NCI-H82 (cell line): ENCODE measurements around the gene GDPD5.

Source experiments
- DNase-seq: peaks from one replicate; lab custom pipeline; 2025; lab: John Stamatoyannopoulos, UW

GDPD5 gene

DNA sequence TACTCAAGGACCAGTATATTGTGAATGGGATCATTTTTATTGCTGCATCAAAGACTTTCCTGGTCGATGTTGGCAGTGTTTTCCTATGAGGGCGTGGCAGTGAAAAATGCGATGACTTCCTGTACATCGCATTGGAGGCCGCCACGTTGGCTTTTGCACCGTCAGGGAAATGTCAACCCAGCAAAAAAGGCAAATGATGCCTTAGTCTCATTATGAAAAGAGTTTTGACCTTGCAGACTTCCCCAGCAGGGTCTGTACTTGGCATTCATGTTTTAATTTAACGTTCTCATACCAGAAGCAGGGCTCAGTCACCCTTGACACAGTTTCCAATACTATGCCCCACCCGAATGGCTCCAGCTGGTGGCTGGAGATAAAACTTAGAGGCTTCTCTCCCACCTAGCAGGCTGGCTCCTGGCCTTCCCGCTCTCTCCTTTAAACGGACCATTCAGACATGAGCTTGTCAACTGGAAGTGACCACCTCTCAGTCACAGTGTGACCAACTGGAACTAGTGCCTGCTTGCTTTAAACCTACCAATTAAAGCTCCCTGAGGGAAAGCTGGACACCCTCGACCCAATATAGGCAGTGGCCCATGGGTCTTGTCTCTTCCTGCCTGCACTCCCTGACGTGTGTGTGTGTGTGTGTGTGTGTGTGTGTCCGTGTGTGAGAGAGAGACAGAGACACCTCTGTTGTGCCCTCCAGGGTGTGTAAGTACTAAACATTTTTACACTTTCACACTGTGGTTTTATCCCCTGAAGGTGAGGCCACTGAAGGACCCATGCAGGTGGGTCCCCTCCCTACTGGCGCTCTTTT lies 8.7 kb upstream of the GDPD5 start:
- DNase-seq: no peak

- DNase-seq: no peak
These were observed 8.1 kb upstream of the GDPD5 start for GRCh38 chr11:75533896-75534258.

DNA sequence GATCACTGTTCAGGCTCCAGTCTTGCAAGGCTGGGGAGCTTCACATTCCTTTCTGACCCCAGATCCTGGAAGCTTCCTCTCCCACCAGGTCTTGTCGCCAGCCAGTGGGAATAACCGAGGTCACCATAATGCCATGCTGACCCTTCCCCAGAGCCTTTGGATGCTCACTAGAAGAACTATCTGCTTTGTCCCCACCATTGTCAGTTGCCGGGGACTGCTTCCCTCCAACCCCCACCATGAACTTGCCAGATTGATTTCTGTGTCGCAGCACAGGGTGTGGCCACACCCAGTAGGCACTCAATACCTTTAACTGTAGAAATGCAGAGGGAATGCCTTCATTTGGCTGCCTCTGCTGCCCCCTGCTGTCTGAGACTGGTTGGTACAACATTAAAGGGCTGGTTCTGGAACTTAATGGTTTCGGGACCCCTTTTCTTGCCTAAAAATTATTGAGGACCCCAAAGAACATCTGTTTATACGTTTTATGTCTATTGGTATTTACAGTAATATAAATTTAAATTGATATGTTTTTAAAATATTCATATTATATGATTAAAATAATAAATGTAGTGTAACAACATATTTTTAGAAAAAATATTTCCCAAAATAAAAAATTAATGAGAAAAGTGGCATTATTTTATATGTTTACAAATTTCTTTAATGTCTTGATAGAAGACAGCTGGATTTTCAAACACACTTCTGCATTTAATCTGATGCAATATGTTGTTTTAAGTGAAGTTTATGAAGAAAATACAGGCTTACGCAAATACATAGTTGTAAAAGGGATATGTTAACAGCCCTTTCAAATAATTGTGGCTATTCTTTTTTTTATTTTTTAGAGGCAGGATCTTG lies 6.7 kb upstream of the GDPD5 start:
- peak; percentile 87 for DNase-seq

GRCh38 chr11:75531325-75531724 lies 5.6 kb upstream of the GDPD5 start:
- no peak for DNase-seq

DNA sequence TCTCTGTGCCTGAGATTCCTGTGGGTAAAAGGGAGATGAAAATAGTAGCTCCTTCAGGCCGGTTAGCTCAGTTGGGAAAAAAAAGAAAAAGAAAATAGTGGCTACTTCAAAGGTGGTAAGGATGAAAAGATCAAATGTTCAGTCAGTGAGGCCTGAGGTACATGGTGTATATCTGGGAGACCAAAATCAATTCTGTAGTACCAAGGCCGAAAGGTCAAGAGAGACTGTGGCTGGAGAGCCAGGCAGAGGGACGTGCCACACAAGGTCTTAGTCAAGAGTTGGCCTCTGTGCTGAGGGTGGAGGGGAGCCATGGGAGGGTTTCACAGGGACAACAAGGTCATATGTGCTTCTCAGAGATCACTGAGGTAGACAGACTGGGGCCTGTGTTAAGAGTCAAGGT lies 4.8 kb upstream of the GDPD5 start:
- DNase-seq: no peak

DNA sequence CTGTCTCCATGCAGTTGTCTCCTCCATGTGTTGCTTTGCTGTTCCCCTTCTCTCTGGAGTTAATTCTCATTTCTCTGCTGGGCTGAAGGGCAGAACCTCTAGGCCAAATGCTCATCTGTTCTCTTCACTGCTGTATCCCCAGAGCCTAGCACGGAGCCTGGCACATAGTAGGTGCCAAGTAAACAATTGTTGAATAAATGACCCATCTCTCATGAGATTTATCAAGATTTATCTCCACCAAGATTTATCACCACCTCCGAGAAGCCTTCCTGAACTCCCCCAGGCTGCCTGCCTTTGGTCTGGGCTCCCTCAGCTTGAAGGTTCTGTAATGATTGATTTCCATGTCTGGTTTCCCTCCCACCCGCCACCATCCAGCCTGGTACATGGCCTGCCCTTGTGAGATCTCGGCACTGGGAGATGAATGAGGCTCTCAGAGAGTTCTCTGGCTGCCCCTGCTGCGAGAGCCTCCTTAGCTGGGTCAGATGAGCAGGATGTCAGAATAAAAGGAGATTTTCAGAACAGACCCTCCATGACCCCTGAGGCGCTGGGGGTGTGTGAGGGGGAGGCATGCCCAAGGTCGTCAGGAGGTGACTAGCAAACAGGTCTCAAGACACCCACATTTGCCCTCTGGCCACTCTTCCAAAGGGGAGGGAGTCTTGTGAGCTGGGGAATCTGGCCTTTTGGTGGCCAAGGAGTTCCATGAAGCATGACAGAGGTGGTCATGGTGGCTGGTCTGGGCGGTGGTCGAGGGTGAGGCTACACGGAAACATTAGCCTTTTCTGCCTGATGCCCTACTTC lies 2.4 kb upstream of the GDPD5 start:
- DNase-seq: no peak

DNA sequence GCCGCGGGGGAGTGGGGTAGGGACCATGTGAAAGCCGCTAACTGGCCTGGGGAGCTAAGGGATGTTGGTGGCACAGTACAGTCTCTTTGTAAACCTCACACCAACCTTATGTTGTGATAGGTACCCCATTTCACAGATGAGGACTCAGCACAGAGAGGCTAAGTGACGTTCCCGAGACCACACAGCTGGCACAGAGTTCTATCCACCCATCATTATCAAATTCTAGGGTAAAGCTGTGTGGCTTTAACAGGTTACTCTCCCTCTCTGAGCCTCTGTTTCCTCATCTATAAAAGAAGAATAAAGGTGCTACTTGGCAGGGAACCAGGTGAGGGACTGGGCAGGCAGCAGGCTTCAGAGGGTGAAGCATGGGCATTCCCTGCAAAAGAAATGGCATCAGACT lies 1.4 kb upstream of the GDPD5 start:
- no peak for DNase-seq

GRCh38 chr11:75526192-75526541 lies 426 bp upstream of the GDPD5 start:
- peak; percentile 52 for DNase-seq

DNA sequence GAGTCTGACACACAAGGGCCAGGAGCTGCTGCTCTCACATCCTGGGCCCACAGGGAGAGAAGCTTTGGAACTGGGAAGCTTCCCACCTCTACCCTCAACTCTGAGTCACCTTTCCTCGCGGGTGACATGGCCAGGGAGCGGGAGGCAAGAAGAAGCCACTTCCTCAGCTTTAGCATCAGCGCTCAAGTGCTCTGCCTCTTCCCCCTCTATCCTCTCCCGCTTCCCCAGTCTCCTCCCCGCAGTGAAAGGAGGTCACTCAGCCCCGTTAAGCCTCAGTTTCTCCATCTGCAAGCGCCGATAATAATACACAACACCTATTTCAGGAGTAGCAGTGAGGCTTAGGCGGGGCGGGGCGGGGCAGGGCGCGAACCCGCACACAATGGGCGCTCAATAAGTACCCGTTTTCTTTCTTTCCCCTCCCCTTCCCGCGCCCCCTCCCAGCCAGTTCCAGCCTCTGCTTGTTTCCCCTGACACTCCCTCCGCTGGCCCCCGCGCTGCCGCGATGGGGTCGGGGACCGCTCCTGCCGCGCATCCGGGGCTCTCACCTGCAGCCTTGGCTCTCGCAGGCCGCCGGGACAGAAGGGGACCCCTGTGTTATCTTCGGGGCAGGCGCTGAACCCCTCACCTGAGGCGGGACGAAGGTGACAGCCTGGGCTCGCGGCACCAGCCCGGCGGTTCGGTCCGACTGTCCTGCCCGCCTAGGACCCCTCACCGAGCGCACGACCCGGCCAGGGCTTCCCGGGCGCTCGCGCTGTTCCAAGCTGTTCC lies 892 bp downstream of the GDPD5 start:
- peak; percentile 33 for DNase-seq

DNA sequence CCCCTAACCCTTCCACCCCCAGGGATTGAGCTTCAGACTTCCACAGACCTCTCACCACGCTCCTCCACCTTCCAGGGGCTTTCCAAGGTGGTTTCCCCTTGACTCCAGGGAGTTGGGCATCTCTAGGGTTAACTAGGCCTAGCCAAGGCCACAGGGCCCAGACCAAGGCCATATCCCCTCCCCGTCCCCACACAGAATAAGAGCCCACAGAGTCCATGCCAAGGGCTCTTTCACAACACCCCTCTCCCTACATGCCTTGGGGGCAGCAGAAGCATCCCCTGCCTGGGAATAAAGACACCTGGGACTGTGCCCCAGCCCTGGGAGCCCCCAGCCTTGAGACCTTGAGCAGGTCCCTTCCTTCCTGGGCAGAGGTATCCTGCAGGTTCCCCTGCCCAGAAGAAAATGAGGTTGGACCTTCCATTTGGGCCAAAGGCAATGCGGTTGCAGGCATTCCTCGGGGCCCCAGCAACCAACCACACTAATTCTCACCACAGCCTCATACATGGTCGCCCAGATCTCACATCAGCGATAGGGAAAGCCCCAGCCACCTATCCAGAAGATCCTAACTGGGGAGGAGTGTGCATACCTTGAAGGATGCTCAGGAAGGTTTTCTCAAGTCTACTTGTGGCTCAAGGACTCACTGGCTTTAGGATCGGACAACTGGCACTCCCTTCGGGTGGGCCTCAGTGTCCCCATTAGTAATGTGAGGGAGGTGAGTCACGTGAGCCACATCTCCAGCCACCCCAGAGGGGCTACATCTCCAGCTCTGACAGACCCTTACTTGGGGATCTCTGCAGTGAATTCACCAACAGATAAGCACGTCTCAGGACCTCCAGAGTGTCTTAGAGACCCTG lies 1.7 kb downstream of the GDPD5 start:
- DNase-seq: no peak

DNA sequence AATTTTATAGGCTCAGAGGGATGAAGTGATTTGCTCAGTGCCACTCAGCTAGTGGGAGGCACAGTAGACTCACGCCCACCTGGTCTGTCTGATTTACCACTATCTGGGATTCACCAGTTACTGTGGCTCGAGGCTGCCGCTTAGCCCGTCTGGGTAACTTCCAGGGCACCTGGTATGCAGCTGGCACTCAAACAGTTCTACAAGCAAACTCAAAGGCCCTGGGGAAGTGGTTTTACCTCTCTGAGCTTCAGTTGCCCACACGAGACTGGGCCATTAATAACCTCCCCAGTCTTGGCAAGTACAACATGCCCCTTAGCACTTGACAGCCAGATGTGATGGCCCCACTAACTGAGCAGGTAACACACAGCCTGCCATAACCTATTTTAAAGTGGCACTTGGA lies 2.6 kb downstream of the GDPD5 start:
- no peak for DNase-seq

DNA sequence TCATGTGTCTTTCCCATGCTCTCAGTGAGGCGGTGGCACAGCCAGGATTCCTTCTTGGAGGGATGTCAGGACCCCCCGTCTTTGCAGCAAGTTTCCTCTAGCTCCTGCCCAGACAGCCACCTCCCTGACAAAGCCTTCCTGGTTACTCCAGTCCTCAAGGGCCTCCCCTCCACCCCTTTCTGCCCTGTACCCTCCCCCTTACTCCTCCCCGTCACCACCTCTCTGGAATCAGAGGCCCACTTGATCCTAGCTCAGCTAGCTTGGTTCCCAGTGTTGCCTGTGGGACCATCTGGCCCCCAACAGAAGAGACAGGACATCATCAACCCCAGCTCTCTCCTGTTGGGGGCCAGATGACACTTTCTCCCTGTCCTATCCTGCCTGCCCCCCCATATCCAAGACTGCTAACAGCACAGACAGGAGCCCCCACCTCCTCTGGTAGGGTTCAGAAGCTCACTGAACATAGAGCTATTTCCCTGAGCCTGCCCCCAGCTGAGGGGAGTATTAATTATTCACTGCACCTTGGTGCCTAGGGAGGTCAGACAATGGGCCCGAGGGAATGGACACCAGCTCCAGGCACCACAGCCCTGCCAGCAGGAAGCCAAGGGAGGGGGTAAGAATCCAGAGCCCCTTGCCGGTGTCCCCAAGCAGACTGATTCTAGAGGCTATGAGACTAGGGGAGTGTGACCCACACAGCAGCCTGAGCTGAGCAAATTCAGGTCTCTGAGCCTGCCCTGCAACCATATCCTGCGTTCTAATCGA lies 3.3 kb downstream of the GDPD5 start:
- DNase-seq: peak; percentile 67

DNA sequence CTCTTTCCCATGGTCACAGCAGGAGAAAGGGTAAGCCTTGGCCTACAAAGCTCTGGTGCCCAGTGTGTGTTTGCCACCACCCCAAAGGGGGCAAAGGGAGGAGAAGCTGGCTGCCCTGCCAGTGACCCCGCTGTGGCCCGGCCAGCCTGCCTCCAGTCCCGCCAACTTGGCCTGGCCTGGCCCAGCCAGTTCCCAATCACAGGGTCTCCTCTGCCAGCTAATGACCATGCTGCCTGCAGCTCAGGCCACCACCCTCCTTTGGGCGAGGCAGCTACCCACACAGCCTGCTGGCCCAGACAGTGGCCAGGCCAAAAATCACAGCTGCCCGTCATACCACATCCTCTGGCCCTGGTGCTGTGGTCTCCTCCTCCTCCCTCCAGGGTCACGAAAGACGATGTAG lies 5.1 kb downstream of the GDPD5 start:
- no peak for DNase-seq

DNA sequence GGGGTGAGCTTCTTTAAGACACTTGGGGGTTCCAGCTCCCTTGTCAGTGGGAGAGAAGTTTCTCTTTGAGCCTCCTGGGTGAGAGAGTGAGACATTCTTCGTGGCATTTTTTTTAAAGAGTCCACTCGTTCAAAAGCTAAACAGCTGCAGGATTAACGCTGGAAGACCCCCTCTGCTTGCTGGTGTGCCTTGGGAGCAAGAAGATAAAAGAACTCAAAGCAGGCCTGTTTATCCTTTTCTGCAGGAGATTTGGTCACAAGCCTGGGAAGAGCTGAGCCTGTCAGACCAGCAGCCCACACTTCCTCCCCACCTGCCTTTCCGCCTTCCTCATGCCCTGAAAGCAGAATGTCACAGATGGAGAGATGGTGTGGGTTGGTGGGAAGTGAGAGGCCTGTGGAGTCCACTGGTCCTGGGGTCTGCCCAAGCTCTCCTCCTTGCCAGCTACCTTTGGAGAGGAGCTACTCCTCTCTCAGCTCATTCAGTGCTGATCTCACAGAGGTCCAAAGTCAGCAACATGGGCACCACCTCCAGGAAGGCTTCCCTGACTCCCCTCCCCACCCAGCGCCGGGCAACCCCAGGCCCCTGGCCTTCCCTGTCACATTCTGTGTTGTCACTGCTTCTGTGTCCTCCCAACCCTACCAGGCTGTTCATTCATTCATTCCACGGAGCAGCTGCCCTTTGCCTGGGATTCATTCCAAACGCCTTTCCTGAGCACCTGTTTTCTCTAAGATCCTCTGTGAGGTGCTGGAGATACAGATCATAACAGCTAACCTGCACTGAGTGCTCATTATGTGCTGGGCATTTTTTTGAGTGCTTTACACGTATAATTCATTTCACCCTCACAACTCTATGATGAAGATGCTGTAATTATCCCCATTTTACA lies 6.7 kb downstream of the GDPD5 start:
- DNase-seq: peak; percentile 35

- no peak for DNase-seq
These were observed 7.6 kb downstream of the GDPD5 start for GRCh38 chr11:75518204-75518549.

DNA sequence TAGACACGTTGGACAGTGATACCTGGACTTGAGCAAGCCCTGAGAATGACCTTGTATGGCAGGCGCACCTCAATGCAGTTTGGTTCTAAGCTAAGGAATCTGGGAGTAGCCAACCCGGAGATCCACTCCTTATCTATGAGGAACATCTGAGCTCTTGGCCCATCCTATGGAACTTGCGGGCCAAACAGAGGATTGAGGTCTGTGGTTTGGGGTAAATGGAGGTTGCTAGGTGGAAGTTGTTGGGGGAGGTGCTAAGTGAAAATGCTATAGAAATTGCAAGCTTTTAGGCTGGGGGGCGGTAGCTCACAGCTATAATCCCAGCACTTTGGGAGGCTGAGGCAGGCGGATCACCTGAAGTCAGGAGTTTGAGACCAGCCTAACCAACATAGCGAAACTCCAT lies 8.9 kb downstream of the GDPD5 start:
- DNase-seq: no peak

DNA sequence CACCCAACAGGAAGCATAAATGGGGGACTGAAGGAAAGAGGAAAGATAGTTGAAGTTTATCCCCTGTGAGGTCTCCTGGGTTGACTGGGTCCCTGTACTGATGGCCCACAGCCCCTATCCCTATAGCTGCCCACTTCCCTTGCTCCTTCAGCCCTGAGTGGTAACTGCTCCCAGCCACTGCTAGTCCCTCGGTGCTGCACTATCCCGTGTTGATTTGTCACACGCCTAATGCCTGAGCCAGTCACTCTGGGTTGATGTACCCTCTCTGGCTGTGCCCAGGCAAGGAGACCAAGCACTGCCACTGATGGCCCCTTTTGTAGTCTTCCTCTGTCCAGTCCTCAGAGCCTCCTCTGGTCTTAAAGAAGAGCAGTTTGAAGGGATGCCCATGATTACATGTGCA lies 9.6 kb downstream of the GDPD5 start:
- no peak for DNase-seq

DNA sequence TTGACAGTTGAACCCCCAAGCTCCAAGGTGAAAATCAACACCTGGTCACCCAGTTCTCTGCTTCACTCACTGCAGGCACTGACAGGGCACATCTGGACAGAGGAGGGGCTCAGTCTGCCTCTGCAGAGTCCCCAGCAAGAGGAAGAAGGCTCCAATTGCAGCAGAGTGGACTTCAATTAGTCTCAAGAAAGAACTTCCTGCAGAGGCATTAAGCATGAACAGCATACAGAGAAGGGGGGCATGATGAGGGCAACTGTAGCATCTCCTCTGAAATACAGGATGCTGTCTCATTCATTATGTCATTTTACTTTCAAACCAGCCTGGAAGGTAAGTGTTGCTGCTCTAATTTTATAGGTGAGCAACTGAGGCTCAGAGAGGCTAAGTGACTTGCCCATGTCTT lies 11.1 kb downstream of the GDPD5 start:
- DNase-seq: no peak

GRCh38 chr11:75513250-75513649 lies 12.5 kb downstream of the GDPD5 start:
- DNase-seq: no peak

DNA sequence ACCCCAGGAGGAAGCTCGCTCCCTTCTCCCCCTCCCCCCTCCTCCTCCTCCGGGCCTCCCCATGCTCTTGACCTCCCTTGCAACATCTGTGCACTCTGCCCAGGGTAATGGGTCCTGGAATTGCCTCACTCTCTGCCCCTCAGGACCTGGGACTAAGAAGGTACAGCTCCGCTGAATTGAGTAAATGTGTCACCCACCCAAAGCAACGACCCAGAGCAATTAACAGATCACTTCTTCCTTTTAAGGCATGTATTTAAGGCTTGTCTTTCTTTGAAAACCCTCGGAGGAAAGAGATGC lies 15.1 kb downstream of the GDPD5 start:
- DNase-seq: no peak
